ENCODE data around the gene GDPD4. TPM values are rescaled to one million over a fixed set of nuclear protein-coding genes. Genes with fewer than 3 reads are reported as not detected.

Gene GDPD4
- total RNA-seq, 2 donors from 2014 or later, result not detected

GRCh38 chr11:77249427-77249826 lies 52.1 kb downstream of the GDPD4 start:
- no peak overlapping the region for H3K9ac ChIP-seq (ENCODE audit: extremely low read depth, low read length, poor library complexity, severe bottlenecking)
- no peaks in the 10 kb centered on the region for H3K27me3 ChIP-seq (ENCODE audit: control insufficient read depth, insufficient read depth, low read length, poor library complexity, severe bottlenecking)
- no peaks in the 10 kb centered on the region for H3K36me3 Mint-ChIP-seq (ENCODE audit: low read depth)
- H3K4me3 ChIP-seq (ENCODE audit: low read length), result no peak overlapping the region
- TF ChIP-seq, protein P1, sequence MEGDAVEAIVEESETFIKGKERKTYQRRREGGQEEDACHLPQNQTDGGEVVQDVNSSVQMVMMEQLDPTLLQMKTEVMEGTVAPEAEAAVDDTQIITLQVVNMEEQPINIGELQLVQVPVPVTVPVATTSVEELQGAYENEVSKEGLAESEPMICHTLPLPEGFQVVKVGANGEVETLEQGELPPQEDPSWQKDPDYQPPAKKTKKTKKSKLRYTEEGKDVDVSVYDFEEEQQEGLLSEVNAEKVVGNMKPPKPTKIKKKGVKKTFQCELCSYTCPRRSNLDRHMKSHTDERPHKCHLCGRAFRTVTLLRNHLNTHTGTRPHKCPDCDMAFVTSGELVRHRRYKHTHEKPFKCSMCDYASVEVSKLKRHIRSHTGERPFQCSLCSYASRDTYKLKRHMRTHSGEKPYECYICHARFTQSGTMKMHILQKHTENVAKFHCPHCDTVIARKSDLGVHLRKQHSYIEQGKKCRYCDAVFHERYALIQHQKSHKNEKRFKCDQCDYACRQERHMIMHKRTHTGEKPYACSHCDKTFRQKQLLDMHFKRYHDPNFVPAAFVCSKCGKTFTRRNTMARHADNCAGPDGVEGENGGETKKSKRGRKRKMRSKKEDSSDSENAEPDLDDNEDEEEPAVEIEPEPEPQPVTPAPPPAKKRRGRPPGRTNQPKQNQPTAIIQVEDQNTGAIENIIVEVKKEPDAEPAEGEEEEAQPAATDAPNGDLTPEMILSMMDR (conservative IDR thresholded peaks at IDR 0.05), result no peak
- no peaks in the 10 kb centered on the region for H3K9me3 Mint-ChIP-seq
- H3K4me1 Mint-ChIP-seq, result no peaks in the 10 kb centered on the region
- H3K9me3 ChIP-seq (ENCODE audit: control insufficient read depth, low read length), result no peaks in the 10 kb centered on the region
- H3K27me3 Mint-ChIP-seq (ENCODE audit: insufficient read depth), result no peaks in the 10 kb centered on the region
- H3K4me3 Mint-ChIP-seq, result no peak overlapping the region
- H3K27ac Mint-ChIP-seq, result no peak overlapping the region
- H3K4me1 ChIP-seq (ENCODE audit: control insufficient read depth, insufficient read depth, low read length), result no peaks in the 10 kb centered on the region
- H3K36me3 ChIP-seq (ENCODE audit: control insufficient read depth, insufficient read depth, low read length), result no peaks in the 10 kb centered on the region
- 78 to 86% methylated on average over 1 to 3 of the region's 3 CpGs for WGBS, 2 experiments (ENCODE audit: insufficient coverage in 1 of 2, insufficient read length in 1 of 2)
- DNase-seq, result no peak
- H3K27ac ChIP-seq (ENCODE audit: low read depth, low read length), result no peak overlapping the region

- no peak overlapping the region for H3K9ac ChIP-seq (ENCODE audit: extremely low read depth, low read length, poor library complexity, severe bottlenecking)
- no peaks in the 10 kb centered on the region for H3K9me3 ChIP-seq (ENCODE audit: control insufficient read depth, low read length)
- no peaks in the 10 kb centered on the region for H3K27me3 ChIP-seq (ENCODE audit: control insufficient read depth, insufficient read depth, low read length, poor library complexity, severe bottlenecking)
- no peak overlapping the region for H3K4me3 Mint-ChIP-seq
- no peaks in the 10 kb centered on the region for H3K4me1 ChIP-seq (ENCODE audit: control insufficient read depth, insufficient read depth, low read length)
- H3K9me3 Mint-ChIP-seq, result no peaks in the 10 kb centered on the region
- no peaks in the 10 kb centered on the region for H3K27me3 Mint-ChIP-seq (ENCODE audit: insufficient read depth)
- H3K36me3 ChIP-seq (ENCODE audit: control insufficient read depth, insufficient read depth, low read length), result no peaks in the 10 kb centered on the region
- H3K4me1 Mint-ChIP-seq, result no peaks in the 10 kb centered on the region
- no peak overlapping the region for H3K27ac Mint-ChIP-seq
- WGBS, 2 experiments (ENCODE audit: insufficient coverage in 1 of 2, insufficient read length in 1 of 2), result 94 to 100% methylated on average over 2 to 7 of the region's 7 CpGs
- no peak overlapping the region for H3K4me3 ChIP-seq (ENCODE audit: low read length)
- no peaks in the 10 kb centered on the region for H3K36me3 Mint-ChIP-seq (ENCODE audit: low read depth)
- H3K27ac ChIP-seq (ENCODE audit: low read depth, low read length), result no peak overlapping the region
- no peak for DNase-seq
- TF ChIP-seq, protein P1 (conservative IDR thresholded peaks at IDR 0.05), result no peak
Observed at GRCh38 chr11:77244277-77245027, 57.0 kb downstream of the GDPD4 start.

DNA sequence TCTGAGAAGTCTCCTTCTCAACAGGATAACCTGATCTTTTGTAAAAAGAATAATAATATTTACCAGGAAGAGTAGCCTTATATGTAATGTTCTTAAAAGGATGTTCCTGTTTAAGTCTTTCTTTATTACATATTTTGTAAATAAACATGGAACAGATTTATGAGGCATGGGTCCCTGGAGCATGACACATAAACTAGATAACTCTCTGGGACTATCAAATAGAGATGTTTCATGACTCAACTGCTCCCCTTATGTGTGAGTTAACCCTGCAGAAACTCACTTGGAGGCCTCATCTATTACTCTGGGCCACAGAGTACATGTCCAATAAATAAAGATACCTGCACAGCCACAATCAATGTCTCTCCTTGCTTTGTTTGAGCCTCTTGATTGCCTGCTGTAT lies 64.6 kb downstream of the GDPD4 start:
- no peak overlapping the region for H3K27ac Mint-ChIP-seq
- Histone ChIP-seq H3K4me1 (ENCODE audit: control insufficient read depth, insufficient read depth, low read length) (no peaks in the 10 kb centered on the region), H3K27ac (ENCODE audit: low read depth, low read length) (no peak overlapping the region), H3K9ac (ENCODE audit: extremely low read depth, low read length, poor library complexity, severe bottlenecking) (no peak overlapping the region), H3K36me3 (ENCODE audit: control insufficient read depth, insufficient read depth, low read length) (no peaks in the 10 kb centered on the region), H3K9me3 (ENCODE audit: control insufficient read depth, low read length) (no peaks in the 10 kb centered on the region), H3K27me3 (ENCODE audit: control insufficient read depth, insufficient read depth, low read length, poor library complexity, severe bottlenecking) (no peaks in the 10 kb centered on the region), H3K4me3 (ENCODE audit: low read length) (no peak overlapping the region)
- H3K27me3 Mint-ChIP-seq (ENCODE audit: insufficient read depth), result no peaks in the 10 kb centered on the region
- no peak for DNase-seq
- TF ChIP-seq, protein P1 (conservative IDR thresholded peaks at IDR 0.05), result no peak
- H3K4me3 Mint-ChIP-seq, result no peak overlapping the region
- no peaks in the 10 kb centered on the region for H3K36me3 Mint-ChIP-seq (ENCODE audit: low read depth)
- no peaks in the 10 kb centered on the region for H3K9me3 Mint-ChIP-seq
- H3K4me1 Mint-ChIP-seq, result no peaks in the 10 kb centered on the region
